HG03066 (cell line): ENCODE data around the gene SYT17.

ENCODE experiments used
- ATAC-seq: cut with Tn5 transposase; IDR thresholded peaks from one replicate; pipeline ENCODE4 v1.9.1; 2021; ENCODE audit warnings: low read depth; ENCODE audit not compliant: unreplicated experiment

The SYT17 gene

GRCh38 chr16:19242987-19243575, 75.0 kb downstream of the SYT17 start:
- ATAC-seq, result no peak

GRCh38 chr16:19245326-19245925, 77.4 kb downstream of the SYT17 start:
- no peak for ATAC-seq

- ATAC-seq, result no peak
These were observed 84.9 kb downstream of the SYT17 start for GRCh38 chr16:19252904-19253303.

GRCh38 chr16:19254611-19255010, 86.6 kb downstream of the SYT17 start:
- no peak for ATAC-seq

- ATAC-seq, result no peak
These were observed 96.2 kb downstream of the SYT17 start for GRCh38 chr16:19264123-19264673.

GRCh38 chr16:19265380-19265930, 97.4 kb downstream of the SYT17 start:
- ATAC-seq, result no peak

- ATAC-seq, result no peak
These were observed 98.7 kb downstream of the SYT17 start for GRCh38 chr16:19266774-19267173.

GRCh38 chr16:19269098-19269497, 101.1 kb downstream of the SYT17 start:
- ATAC-seq, result no peak

- no peak for ATAC-seq
These were observed 106.2 kb downstream of the SYT17 start for GRCh38 chr16:19274165-19274797.

GRCh38 chr16:19278403-19278802, 110.4 kb downstream of the SYT17 start:
- no peak for ATAC-seq

- ATAC-seq, result no peak
These were observed 113.2 kb downstream of the SYT17 start for GRCh38 chr16:19281246-19281645.

GRCh38 chr16:19282101-19282500, 114.1 kb downstream of the SYT17 start:
- ATAC-seq, result no peak

GRCh38 chr16:19283637-19284036, 115.6 kb downstream of the SYT17 start:
- ATAC-seq, result no peak

- no peak for ATAC-seq
These were observed 116.2 kb downstream of the SYT17 start for GRCh38 chr16:19284207-19284606.

- no peak for ATAC-seq
These were observed 117.4 kb downstream of the SYT17 start, which contains the start of gene CLEC19A for GRCh38 chr16:19285431-19285830. CLEC19A (plus strand) TSS chr16:19285731; CDS start chr16:19285852, 121 bp downstream.

- ATAC-seq, result no peak
These were observed 118.8 kb downstream of the SYT17 start for GRCh38 chr16:19286827-19287226.

- ATAC-seq, result no peak
These were observed 119.2 kb downstream of the SYT17 start for GRCh38 chr16:19287241-19287640.

- no peak for ATAC-seq
These were observed 121.1 kb downstream of the SYT17 start for GRCh38 chr16:19288872-19289799.

- ATAC-seq, result no peak
These were observed 121.9 kb downstream of the SYT17 start for GRCh38 chr16:19289811-19290485.

GRCh38 chr16:19290860-19291259, 122.8 kb downstream of the SYT17 start:
- no peak for ATAC-seq
